Kidney (tissue), 14 donors: ENCODE measurements around the gene SIM2. TPM values are rescaled to one million over a fixed set of nuclear protein-coding genes. Genes with fewer than 3 reads are reported as not detected.

ENCODE experiments used
- DNase-seq, 5 donors: peaks; one replicate each; pipeline ENCODE4 v3.0.0-alpha.2; 2013 to 2020
- FAIRE-seq: peaks from 2 replicates; lab custom pipeline; 2012; peaks lifted over from hg19 to GRCh38; lab: Jason Lieb, UNC
- H3K27ac ChIP-seq, 2 donors: one replicate each; pipeline ENCODE4 v1.7.0; 2013; ENCODE audit warnings: low read depth in 2 of 2, low read length in 2 of 2, inconsistent platforms in 1 of 2
- H3K27me3 ChIP-seq: one replicate; pipeline ENCODE4 v1.7.1; 2013; ENCODE audit warnings: low read length, inconsistent platforms; ENCODE audit not compliant: control insufficient read depth, insufficient read depth
- H3K36me3 ChIP-seq, 3 donors: one replicate each; pipeline versions ENCODE4 v1.7.0 to v1.7.1; 2013; ENCODE audit warnings: low read length in 3 of 3, control low read depth in 1 of 3, inconsistent platforms in 1 of 3; ENCODE audit not compliant: insufficient read depth in 3 of 3, control insufficient read depth in 2 of 3
- H3K4me1 ChIP-seq, 3 donors: one replicate each; pipeline versions ENCODE4 v1.7.0 to v1.7.1; 2013; ENCODE audit warnings: low read length in 3 of 3, inconsistent platforms in 1 of 3, low read depth in 1 of 3; ENCODE audit not compliant: control insufficient read depth in 2 of 3, insufficient read depth in 2 of 3
- H3K4me3 ChIP-seq, 3 donors: one replicate each; pipeline versions ENCODE4 v1.7.0 to v1.8.1; 2013; ENCODE audit warnings: low read length in 3 of 3, control low read depth in 1 of 3, inconsistent platforms in 1 of 3
- H3K9ac ChIP-seq, 3 donors: one replicate each; pipeline versions ENCODE4 v1.7.0 to v1.7.1; 2013; ENCODE audit warnings: low read length in 3 of 3, control low read depth in 1 of 3, inconsistent platforms in 1 of 3
- H3K9me3 ChIP-seq, 3 donors: one replicate each; pipeline versions ENCODE4 v1.7.0 to v1.7.1; 2013; ENCODE audit warnings: low read length in 3 of 3, control low read depth in 1 of 3, inconsistent platforms in 1 of 3; ENCODE audit not compliant: control insufficient read depth in 2 of 3, insufficient read depth in 1 of 3
- CTCF ChIP-seq: IDR thresholded peaks from 3 replicates; pipeline ENCODE4 v1.5.1; 2012; ENCODE audit warnings: mild to moderate bottlenecking, moderate library complexity, borderline replicate concordance; ENCODE audit not compliant: insufficient read depth; ENCODE audit errors: extremely low read depth
- intact Hi-C: fragments of 100-400 bp; cut with DNase I; formaldehyde crosslinking; loops from one replicate; pipeline ENCODE4 v1.11.1; 2022
- polyA plus RNA-seq: library from polyadenylated mRNA; stranded (reverse); fragments of 350-450 nt; fragmentation: Illumina TruSeq; extraction: RNeasy Lipid Tissue Mini Kit (QIAGEN cat#74804); gene quantifications from one replicate; pipeline ENCODE4 v1.2.3, GENCODE V29; 2014; ENCODE audit warnings: low read depth, low replicate concordance; ENCODE audit not compliant: insufficient read depth
- total RNA-seq: library from RNA; stranded (reverse); fragmentation: NEBNext Ultra II Directional; extraction: Animal tissue kit (Norgen Biotek cat#: 25700); gene quantifications from one replicate; pipeline ENCODE4 v1.2.1, GENCODE V29; 2021
- donor health status: control.
- donor health status: control.
- donor health status: control.
- donor health status: control.
- donor health status: control.
- donor health status: DM: yes; HTN: yes; CAD: no.
- donor health status: Normal renal cell carcinoma (clear cell type).

Gene SIM2
- total and polyA plus RNA-seq, 2 donors from 2014 or later = 6.5 to 71.3 TPM

- no peak overlapping the region for H3K9ac ChIP-seq
- H3K9me3 ChIP-seq = no peaks in the 10 kb centered on the region
- no peak overlapping the region for H3K4me3 ChIP-seq
- H3K4me1 ChIP-seq = peaks cover 0 to 3% (median 0%) of the 10 kb centered on the region in 3 donors
- no peak for DNase-seq
- no peak overlapping the region for H3K27ac ChIP-seq
- TF ChIP-seq CTCF = no peak
- no peaks in the 10 kb centered on the region for H3K27me3 ChIP-seq
- FAIRE-seq = no peak
- H3K36me3 ChIP-seq = no peaks in the 10 kb centered on the region
- intact Hi-C loops = no loop called here
Measured at GRCh38 chr21:36766511-36766910, 67.6 kb downstream of the SIM2 start.

- Histone ChIP-seq H3K27ac (no peak overlapping the region), H3K4me1 (peaks cover 0 to 3% (median 0%) of the 10 kb centered on the region in 3 donors), H3K4me3 (no peak overlapping the region), H3K36me3 (no peaks in the 10 kb centered on the region), H3K27me3 (no peaks in the 10 kb centered on the region), H3K9me3 (no peaks in the 10 kb centered on the region), H3K9ac (no peak overlapping the region)
- DNase-seq = no peak
- FAIRE-seq = no peak
- no peak for TF ChIP-seq CTCF
- intact Hi-C loops = no loop called here
Measured at GRCh38 chr21:36767096-36767495, 68.2 kb downstream of the SIM2 start.

GRCh38 chr21:36768496-36768895, 69.6 kb downstream of the SIM2 start:
- H3K9me3 ChIP-seq = no peaks in the 10 kb centered on the region
- intact Hi-C loops = no loop called here
- peaks cover 0 to 3% (median 0%) of the 10 kb centered on the region in 3 donors for H3K4me1 ChIP-seq
- no peak for DNase-seq
- H3K4me3 ChIP-seq = no peak overlapping the region
- H3K9ac ChIP-seq = no peak overlapping the region
- H3K27ac ChIP-seq = no peak overlapping the region
- FAIRE-seq = no peak
- TF ChIP-seq CTCF = no peak
- no peaks in the 10 kb centered on the region for H3K27me3 ChIP-seq
- H3K36me3 ChIP-seq = no peaks in the 10 kb centered on the region
